AG04449 (cell line): Measurements from ENCODE around the gene IL1RN.
"Not testable (repeated sequence)": the region's sequence is repeated elsewhere in the genome, so short reads cannot be mapped to it uniquely, and the experiment has no call there.

Experiments
- CTCF ChIA-PET: fragments of 350-600 bp; formaldehyde crosslinking; extraction: SDS; loops from one replicate; lab custom pipeline; 2021; ENCODE audit warnings: antibody characterized with exemption; lab: Yijun Ruan, JAX
- POLR2A ChIA-PET: fragments of 400-600, 350-600 bp; formaldehyde crosslinking; extraction: SDS; loops from one replicate; lab custom pipeline; 2020; ENCODE audit warnings: antibody characterized with exemption, inconsistent platforms; lab: Yijun Ruan, JAX
- DNase-seq: peaks from one replicate; pipeline ENCODE4 v3.0.0-alpha.2; 2010; ENCODE audit warnings: low read depth, low spot score
- H3K4me3 ChIP-seq: 2 replicates; pipeline ENCODE4 v1.5.1; 2011; ENCODE audit warnings: low read depth, mild to moderate bottlenecking, control low read depth, low read length
- TF ChIP-seq, protein P1 (sequence below): IDR thresholded peaks from one replicate; pipeline ENCODE4 v1.5.1; 2011; ENCODE audit warnings: mild to moderate bottlenecking, moderate library complexity, low read length, control low read depth, inconsistent platforms; ENCODE audit not compliant: insufficient read depth; ENCODE audit errors: missing control alignments

Gene IL1RN

DNA sequence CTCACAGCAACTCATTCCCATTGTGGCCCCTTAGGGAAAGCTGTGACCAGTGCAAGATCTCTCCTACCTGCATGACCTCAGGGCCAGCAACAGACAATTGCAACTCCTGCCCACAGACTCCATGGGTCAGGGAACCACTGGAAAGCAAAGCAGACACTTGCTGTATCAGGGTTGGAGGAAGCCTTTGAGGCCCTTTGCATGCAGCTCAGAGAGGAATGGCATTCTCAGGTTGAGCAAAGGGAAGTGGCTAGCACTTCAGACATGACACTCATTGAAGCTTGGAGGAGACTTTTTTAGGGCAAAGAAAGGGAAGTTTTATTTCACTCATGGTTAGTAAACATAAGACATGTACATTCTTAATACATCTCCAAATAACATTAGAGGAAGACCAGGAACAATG, 37.5 kb upstream of the IL1RN start:
- DNase-seq = no peak
- CTCF ChIA-PET = interaction anchor here (3.1 kb wide), 1 partner anchor 10 kb away, joined by 15 read pairs; no protein-coding TSS in a partner anchor
- H3K4me3 ChIP-seq = no peak overlapping the region
- POLR2A ChIA-PET = no interaction called here
- TF ChIP-seq, protein P1, sequence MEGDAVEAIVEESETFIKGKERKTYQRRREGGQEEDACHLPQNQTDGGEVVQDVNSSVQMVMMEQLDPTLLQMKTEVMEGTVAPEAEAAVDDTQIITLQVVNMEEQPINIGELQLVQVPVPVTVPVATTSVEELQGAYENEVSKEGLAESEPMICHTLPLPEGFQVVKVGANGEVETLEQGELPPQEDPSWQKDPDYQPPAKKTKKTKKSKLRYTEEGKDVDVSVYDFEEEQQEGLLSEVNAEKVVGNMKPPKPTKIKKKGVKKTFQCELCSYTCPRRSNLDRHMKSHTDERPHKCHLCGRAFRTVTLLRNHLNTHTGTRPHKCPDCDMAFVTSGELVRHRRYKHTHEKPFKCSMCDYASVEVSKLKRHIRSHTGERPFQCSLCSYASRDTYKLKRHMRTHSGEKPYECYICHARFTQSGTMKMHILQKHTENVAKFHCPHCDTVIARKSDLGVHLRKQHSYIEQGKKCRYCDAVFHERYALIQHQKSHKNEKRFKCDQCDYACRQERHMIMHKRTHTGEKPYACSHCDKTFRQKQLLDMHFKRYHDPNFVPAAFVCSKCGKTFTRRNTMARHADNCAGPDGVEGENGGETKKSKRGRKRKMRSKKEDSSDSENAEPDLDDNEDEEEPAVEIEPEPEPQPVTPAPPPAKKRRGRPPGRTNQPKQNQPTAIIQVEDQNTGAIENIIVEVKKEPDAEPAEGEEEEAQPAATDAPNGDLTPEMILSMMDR = no peak

DNA sequence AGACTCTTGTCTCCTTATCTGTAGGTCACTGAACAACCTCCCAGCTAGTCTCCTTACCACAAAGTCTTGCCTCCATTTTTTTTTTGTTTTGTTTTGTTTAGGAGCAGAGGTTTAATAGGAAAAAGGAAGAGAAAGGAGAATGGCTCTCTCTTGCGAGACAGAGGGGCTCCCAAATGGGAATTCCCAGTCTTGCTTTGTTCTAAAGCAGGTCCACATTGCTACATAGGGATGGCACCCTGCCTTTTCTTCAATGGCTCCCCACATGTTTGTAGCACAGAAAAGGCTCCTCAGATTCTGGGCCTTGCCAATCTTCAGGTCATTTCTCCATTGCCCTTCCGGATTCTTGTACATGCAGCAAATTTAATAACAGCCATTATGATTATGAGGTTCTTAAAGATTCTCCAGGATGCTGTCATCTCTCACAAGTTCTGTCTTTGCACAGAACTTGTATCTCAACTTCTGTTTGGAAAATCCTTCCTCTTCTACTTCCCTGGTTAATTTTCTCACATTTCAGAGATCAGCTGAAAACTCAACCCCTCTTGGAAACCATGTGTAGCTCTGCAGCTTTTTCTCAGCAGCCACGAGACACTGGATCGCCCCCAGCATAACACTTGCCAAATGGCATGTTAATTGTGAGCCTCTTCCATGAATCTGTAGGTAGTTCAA, 36.0 kb upstream of the IL1RN start:
- TF ChIP-seq, protein P1 = no peak
- no peak overlapping the region for H3K4me3 ChIP-seq
- POLR2A ChIA-PET = no interaction called here
- no peak for DNase-seq
- CTCF ChIA-PET = interaction anchor here (1.2 kb wide), 1 partner anchor 45 kb away, joined by 3 read pairs; no protein-coding TSS in a partner anchor

DNA sequence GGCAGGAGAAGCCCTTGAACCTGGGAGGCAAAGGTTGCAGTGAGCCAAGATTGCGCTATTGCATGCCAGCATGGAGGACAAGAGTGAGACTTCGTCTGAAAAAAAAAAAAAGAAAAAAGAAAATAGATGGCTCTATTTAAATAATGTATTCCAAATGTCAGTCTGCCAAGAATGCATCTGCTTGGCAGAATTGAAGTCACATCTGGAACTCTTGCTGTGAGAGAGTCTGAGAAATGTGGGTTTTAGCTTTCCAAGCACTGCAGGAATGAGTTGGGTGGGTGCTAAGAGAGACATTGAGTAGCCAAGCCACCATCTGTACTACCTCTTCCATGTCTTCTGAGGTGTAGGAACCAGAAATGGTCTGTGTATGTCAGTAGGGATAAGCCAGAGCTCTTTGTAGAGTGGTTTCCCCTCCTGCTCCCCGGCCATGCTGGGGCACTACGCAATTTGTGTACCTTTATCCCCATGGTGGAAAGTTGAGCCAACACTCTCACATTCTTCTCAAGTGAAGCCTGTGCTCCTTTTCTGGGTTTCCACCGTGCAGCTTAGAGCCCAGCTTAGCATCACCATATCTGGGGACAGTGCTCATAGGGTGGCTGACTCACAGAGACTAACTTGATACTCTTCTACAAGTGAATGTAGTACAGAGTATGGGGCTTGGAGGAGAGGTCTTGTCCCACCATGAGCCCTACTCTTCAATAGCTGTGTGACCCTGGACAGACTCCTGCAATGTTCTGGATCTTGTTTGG, 34.4 kb upstream of the IL1RN start:
- TF ChIP-seq, protein P1 = no peak
- POLR2A ChIA-PET = no interaction called here

DNA sequence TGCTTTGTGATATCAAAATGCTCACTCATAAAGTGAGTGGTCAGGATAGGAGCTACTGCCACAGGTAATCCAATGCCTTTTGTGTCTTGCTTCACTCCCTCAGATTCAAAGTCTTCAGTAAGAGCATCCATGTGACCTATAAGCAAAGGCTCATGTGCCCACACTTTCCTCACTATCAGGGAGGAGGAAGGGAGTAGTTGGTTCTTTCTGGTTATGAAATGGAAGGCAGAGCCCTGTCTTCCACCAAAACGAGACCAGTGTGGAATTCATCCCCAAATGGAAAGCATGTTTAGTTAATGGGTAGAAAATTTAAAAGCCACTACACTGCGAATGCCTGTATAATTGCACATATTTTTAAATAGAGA, 33.8 kb upstream of the IL1RN start:
- no peak overlapping the region for H3K4me3 ChIP-seq
- TF ChIP-seq, protein P1 = no peak
- POLR2A ChIA-PET = no interaction called here
- CTCF ChIA-PET = interaction anchor here (1.5 kb wide), 1 partner anchor 13 kb away, joined by 3 read pairs; no protein-coding TSS in a partner anchor
- no peak for DNase-seq

More for the DNA sequence above, 34.4 kb upstream of the IL1RN start:
- H3K4me3 ChIP-seq = no peak overlapping the region
- DNase-seq = no peak
- CTCF ChIA-PET = interaction anchor here (0.8 to 1.5 kb wide), 2 partner anchors 12 to 297 kb away, joined by 3 read pairs; no protein-coding TSS in a partner anchor

DNA sequence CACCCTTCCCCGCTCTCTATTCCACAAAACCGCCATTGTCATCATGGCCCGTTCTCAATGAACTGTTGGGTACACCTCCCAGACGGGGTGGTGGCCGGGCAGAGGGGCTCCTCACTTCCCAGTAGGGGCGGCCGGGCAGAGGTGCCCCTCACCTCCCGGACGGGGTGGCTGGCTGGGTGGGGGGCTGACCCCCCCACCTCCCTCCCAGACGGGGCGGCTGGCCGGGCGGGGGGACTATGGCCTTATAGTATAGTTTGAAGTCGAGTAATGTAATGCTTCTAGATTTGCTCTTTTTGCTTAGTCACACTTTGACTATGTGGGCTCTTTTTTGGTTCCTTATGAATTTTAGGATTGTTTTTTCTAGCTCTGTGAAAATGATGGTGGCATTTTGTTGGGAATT, 31.1 kb upstream of the IL1RN start:
- DNase-seq, CTCF ChIA-PET, H3K4me3 ChIP-seq, POLR2A ChIA-PET: not testable (repeated sequence)

DNA sequence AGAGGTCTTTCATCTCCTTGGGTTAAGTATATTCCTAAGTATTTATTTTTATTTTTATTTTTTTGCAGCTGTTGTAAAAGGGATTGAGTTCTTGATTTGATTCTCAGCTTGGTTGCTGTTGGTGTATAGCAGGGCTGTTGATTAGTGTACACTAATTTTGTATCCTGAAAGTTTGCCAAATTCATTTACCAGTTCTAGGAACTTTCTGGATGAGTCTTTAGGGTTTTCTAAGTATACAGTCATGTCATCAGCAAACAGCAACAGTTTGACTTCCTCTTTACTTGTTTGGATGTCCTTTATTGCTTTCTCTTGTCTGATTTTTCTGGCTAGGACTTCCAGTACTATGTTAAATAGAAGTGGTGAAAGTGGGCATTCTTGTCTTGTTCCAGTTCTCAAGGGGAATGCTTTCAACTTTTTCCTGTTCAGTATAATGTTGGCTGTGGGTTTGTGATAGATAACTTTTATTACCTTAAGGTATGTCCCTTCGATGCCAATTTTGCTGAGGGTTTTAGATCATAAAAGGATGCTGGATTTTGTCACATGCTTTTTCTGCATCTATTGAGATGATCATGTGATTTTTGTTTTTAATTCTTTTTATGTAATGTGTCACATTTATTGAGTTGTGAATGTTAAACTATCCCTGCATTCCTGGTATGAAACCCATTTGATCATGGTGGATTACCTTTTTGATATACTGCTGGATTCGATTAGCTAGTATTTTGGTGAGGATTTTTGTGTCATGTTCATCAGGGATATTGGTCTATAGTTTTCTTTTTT, 30.4 kb upstream of the IL1RN start:
- POLR2A ChIA-PET = not testable (repeated sequence)

DNA sequence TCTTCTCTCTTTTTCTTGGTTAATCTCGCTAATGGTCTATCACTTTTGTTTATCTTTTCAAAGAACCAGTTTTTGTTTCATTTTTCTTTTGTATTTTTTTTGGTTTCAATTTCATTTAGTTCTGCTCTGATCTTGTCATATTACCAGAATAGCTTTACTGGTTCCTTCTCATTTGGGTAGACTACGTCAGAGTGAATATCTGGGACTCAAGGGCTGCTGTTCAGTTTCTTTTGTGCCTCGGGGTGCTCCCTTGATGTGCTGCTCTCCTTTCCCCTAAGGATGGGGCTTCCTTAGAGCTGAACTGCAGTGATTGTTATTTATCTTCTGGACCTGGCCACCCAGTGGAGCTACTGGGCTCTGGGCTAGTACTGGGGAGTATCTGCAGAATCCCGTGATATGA, 29.4 kb upstream of the IL1RN start:
- POLR2A ChIA-PET = no interaction called here
- TF ChIP-seq, protein P1 = no peak
- no peak for DNase-seq
- CTCF ChIA-PET = interaction anchor here (1.0 kb wide), 1 partner anchor 42 kb away, joined by 3 read pairs; no protein-coding TSS in a partner anchor
- no peak overlapping the region for H3K4me3 ChIP-seq

More for the DNA sequence above, 30.4 kb upstream of the IL1RN start:
- CTCF ChIA-PET = interaction anchor here (1.0 kb wide), 1 partner anchor 43 kb away, joined by 3 read pairs; no protein-coding TSS in a partner anchor
- H3K4me3 ChIP-seq, DNase-seq: not testable (repeated sequence)
